Nephron progenitor cell (in vitro differentiated cells): Measurements from ENCODE around the gene CELA2A.
"Not testable (repeated sequence)": the region's sequence is repeated elsewhere in the genome, so short reads cannot be mapped to it uniquely, and the experiment has no call there.

ENCODE experiments used
- DNase-seq: peaks from one replicate; pipeline ENCODE4 v3.0.0; 2021
- H3K27ac Mint-ChIP-seq: 2 replicates; pipeline ENCODE4 v1.8.0; 2021; ENCODE audit warnings: mild to moderate bottlenecking, moderate library complexity, mixed read lengths
- H3K27me3 Mint-ChIP-seq: 2 replicates; pipeline ENCODE4 v1.8.0; 2021; ENCODE audit warnings: mild to moderate bottlenecking, low read depth, mixed read lengths; ENCODE audit not compliant: poor library complexity
- H3K36me3 Mint-ChIP-seq: 2 replicates; pipeline ENCODE4 v1.8.0; 2021; ENCODE audit warnings: low read depth, mixed read lengths
- H3K4me1 Mint-ChIP-seq: 2 replicates; pipeline ENCODE4 v1.8.0; 2021; ENCODE audit warnings: mixed read lengths
- H3K4me3 Mint-ChIP-seq: 2 replicates; pipeline ENCODE4 v1.8.0; 2021; ENCODE audit warnings: mild to moderate bottlenecking, moderate library complexity, mixed read lengths
- H3K9me3 Mint-ChIP-seq: 2 replicates; pipeline ENCODE4 v1.8.0; 2021; ENCODE audit warnings: mild to moderate bottlenecking, moderate library complexity, mixed read lengths
- CTCF ChIP-seq: fragments of 200-600 bp; sonication (generic); IDR thresholded peaks from 2 replicates; pipeline ENCODE4 v1.5.0; 2021; ENCODE audit warnings: antibody characterized with exemption

CELA2A gene

GRCh38 chr1:15457585-15457984, 1.1 kb downstream of the CELA2A start:
- no peaks in the 10 kb centered on the region for H3K36me3 Mint-ChIP-seq
- DNase-seq: no peak
- peaks cover 31% of the 10 kb centered on the region for H3K4me1 Mint-ChIP-seq
- H3K27ac Mint-ChIP-seq: no peak overlapping the region
- no peak overlapping the region for H3K4me3 Mint-ChIP-seq
- peaks cover 4% of the 10 kb centered on the region for H3K27me3 Mint-ChIP-seq
- no peak for TF ChIP-seq CTCF
- no peaks in the 10 kb centered on the region for H3K9me3 Mint-ChIP-seq

GRCh38 chr1:15458388-15458787, 1.9 kb downstream of the CELA2A start:
- H3K27ac Mint-ChIP-seq, H3K4me3 Mint-ChIP-seq, H3K9me3 Mint-ChIP-seq, DNase-seq, H3K27me3 Mint-ChIP-seq, H3K36me3 Mint-ChIP-seq: not testable (repeated sequence)
- H3K4me1 Mint-ChIP-seq: peaks cover 39% of the 10 kb centered on the region

- DNase-seq: no peak
- peak overlapping the region; percentile 89 for H3K27ac Mint-ChIP-seq
Observed at GRCh38 chr1:15459771-15460707, 3.5 kb downstream of the CELA2A start.

GRCh38 chr1:15460708-15461095, 4.2 kb downstream of the CELA2A start:
- H3K9me3 Mint-ChIP-seq: no peaks in the 10 kb centered on the region

More at GRCh38 chr1:15459771-15460707, 3.5 kb downstream of the CELA2A start:
- H3K36me3 Mint-ChIP-seq: no peaks in the 10 kb centered on the region
- no peak for TF ChIP-seq CTCF
- peaks cover 52% of the 10 kb centered on the region for H3K4me1 Mint-ChIP-seq
- no peaks in the 10 kb centered on the region for H3K27me3 Mint-ChIP-seq
- no peaks in the 10 kb centered on the region for H3K9me3 Mint-ChIP-seq
- no peak overlapping the region for H3K4me3 Mint-ChIP-seq

GRCh38 chr1:15463064-15463800, 6.7 kb downstream of the CELA2A start:
- not testable (repeated sequence) for H3K36me3 Mint-ChIP-seq, H3K27me3 Mint-ChIP-seq, H3K27ac Mint-ChIP-seq, H3K4me3 Mint-ChIP-seq, H3K9me3 Mint-ChIP-seq
- peak; percentile 35 for DNase-seq
- H3K4me1 Mint-ChIP-seq: peaks cover 41% of the 10 kb centered on the region

More at GRCh38 chr1:15460708-15461095, 4.2 kb downstream of the CELA2A start:
- Mint-ChIP-seq H3K27me3 (no peaks in the 10 kb centered on the region), H3K27ac (no peak overlapping the region), H3K36me3 (no peaks in the 10 kb centered on the region), H3K4me3 (no peak overlapping the region), H3K4me1 (peaks cover 52% of the 10 kb centered on the region)
- TF ChIP-seq CTCF: no peak
- DNase-seq: no peak

GRCh38 chr1:15463926-15464322, 7.4 kb downstream of the CELA2A start:
- H3K4me1 Mint-ChIP-seq: peaks cover 44% of the 10 kb centered on the region
- not testable (repeated sequence) for H3K27ac Mint-ChIP-seq, DNase-seq, H3K27me3 Mint-ChIP-seq, H3K4me3 Mint-ChIP-seq, H3K9me3 Mint-ChIP-seq, H3K36me3 Mint-ChIP-seq

GRCh38 chr1:15465674-15466073, 9.1 kb downstream of the CELA2A start:
- no peak for TF ChIP-seq CTCF
- Mint-ChIP-seq H3K36me3 (peaks cover 5% of the 10 kb centered on the region), H3K27ac (no peak overlapping the region), H3K9me3 (peaks cover 8% of the 10 kb centered on the region), H3K27me3 (peaks cover 14% of the 10 kb centered on the region), H3K4me1 (peaks cover 33% of the 10 kb centered on the region), H3K4me3 (no peak overlapping the region)
- no peak for DNase-seq

- H3K36me3 Mint-ChIP-seq, DNase-seq, H3K4me3 Mint-ChIP-seq, H3K27ac Mint-ChIP-seq: not testable (repeated sequence)
- Mint-ChIP-seq H3K4me1 (peaks cover 29% of the 10 kb centered on the region), H3K9me3 (peaks cover 12% of the 10 kb centered on the region), H3K27me3 (peaks cover 14% of the 10 kb centered on the region)
Observed at GRCh38 chr1:15466955-15467625, 10.6 kb downstream of the CELA2A start.
